Measurements from ENCODE around the gene VPS50.
A peak's percentile ranks its signal among the peaks of the same experiment; 100 is the strongest.
"Not testable (repeated sequence)": the region's sequence is repeated elsewhere in the genome, so short reads cannot be mapped to it uniquely, and the experiment has no call there.

Gene VPS50

DNA sequence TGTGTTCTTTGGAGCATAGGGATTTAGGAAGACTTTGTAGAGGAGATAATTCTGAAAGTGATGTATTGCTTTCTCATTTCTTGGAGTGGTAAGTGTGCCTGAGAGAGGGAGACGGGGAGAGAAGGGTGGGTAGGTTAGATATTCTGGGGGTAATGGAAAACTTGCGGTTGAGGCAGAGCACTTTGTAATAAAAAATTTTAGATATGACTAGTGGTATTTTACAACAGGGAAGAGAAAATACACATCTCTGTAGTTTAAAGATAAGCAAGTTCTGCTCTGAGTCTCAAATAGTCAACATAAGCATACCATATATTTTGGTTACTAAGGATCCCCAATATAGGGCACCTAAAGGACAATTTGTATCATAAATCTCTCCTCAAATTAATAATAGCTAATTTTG, 6.6 kb downstream of the VPS50 start:
- no peak for DNase-seq

DNA sequence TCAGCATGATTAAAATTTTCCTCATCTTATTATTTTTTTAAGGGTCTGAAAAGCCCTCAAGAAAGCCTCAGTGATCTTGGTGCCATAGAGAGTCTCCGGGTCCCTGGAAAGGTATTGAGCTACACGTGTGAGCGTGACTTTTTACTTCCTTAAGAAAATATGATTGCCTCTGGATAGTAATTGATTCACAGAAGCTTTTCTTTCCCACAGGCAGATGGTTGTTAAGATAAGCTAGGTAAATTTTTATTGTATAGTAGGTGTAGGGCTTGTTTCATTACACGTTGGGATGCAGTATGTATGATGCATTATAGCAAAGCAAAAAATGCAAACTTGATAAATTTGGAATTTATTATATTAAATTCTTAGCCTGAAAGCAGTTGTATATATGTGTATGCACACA, 7.7 kb downstream of the VPS50 start:
- DNase-seq: no peak

DNA sequence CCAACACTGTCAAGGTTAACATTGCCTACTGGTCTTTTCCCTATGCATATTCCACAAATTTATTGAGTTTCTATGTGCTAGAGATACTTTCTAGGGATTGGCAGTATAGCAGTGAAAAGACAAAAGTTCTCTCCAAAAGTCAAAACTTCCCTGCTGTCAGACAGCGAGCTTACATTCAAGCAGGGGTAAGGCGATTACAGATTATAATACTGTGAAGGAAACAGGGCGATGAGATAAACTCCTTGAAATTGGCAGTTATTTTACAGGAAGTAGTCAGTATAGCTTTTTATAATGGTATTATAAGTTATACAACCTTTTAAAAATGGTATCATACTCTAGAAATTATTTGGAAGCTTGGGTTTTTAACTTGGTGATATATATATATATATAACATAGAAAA, 9.9 kb downstream of the VPS50 start:
- no peak for DNase-seq

DNA sequence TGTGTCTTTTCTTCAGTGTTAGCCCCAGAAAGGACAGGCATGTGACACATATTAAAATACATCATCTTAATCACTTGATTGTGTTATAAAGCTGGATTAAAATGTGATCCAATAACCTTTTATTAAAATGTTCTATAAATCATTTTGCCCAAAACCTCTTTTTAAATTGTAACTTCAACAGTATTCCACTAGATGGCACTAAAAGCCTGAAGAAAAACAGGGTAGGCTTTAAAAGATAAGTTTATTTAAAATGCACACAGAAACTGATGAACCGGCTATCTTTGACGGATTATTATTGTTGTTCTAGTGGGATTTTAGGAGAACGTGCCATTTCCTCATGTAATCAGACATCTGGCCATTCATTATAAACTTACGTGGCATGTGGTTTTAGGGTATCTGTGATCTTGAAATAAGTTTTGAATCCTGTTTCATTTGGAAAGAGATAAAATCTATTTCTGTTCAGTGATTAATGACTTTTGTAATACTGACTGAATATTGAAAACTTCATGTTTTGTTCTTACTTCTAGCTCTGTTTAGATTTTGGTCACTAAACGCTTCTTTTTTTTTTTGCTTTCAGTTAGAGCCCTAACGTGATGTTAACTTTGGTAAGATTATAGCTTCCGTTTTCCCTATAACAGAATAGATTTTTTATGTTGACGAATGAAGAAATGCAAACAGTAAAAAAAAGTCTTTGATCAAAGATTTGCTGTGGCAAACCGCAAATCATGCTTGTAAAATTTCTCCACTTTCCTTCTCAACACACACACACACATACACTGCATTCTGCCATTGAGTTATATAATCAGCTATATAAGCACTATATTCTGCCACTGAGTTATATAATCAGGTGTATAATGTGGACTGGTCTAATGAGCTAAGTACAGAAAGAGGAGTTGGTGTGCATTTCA, 13.6 kb downstream of the VPS50 start:
- DNase-seq: peak; percentile 12 to 57

DNA sequence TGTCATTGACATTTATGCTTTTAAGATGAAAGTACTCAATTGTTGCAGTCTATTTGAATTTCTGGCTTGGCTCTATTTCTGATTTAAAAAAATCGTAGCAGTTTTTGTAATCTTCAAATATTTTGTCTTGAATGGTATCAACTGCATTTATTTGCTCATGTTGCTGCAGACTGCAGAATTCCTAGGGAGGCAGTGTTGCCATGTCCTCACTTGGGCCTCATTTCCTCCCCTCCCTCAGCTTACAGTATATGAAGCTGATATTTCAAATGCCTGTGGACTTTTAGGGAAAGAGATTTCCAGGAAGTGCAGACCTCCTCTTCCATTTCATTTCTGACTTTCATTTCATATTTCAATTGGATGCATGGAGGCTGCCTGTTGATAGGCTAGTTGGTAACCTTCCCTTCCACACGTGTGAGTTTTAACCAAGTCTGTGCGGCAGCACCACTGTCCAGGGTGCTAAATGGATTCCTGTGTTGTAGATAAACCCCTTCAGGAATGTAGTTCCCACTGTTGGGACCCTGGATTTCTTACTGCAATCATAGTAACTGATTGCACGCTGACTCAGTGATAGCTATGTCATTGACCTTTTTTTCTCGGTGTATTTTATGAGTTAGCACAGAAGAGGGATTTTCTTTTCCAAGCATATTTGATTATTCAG, 17.5 kb downstream of the VPS50 start:
- no peak for DNase-seq

DNA sequence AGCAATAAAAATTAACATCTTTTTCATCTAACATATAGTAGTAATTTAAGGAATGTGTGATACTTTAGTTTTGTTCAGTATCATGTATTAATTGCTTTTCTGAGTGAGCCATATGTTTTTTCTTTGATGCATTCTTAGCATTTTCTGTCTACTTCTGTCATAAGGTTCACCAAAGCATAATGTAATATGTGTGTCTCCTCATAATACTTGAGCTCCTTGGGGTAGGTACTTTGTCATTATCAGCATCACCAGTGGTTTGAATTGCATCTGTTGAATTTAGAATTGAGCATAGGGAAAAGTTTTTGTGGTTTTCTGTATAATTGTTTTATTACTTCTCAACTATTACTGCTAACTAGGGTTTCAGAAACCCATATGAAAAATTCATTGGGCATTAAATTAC, 26.5 kb downstream of the VPS50 start:
- DNase-seq: no peak

DNA sequence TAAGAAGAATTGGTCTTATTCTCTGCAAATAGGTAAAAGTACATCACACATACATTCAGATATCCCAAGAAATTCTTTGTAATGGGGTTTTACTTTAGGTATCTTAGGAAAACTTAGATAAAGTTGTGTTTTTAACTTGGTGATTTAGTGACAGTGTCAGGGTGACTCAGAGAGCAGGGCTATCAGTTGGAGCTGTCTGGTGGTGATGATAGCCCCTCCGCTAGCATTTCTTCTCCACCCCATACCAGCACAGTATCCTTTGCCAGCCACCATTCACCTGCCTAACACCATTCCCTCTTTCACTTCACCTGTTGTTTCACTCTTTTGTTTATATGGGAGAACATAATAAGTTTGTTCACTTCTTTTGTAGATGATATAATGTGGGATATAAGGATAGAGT, 30.4 kb downstream of the VPS50 start:
- no peak for DNase-seq

DNA sequence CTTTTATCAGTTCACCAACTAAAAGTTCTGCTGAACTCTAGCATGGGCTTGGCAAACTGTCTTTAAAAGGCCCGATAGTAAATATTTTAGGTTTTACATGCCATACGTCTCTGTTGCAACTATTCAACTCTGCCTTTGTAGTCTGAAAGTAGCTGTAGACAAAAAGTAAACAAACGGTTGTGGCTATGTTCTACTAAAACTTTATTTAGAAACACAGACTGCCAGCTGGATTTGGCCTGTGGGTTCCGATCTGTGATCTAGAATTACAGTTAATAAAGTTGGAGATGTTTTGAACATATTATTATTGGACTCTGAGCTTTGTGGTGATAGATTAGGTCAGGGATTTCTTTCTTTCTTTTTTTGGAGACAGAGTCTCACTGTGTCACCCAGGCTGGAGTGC, 33.1 kb downstream of the VPS50 start:
- no peak for DNase-seq

DNA sequence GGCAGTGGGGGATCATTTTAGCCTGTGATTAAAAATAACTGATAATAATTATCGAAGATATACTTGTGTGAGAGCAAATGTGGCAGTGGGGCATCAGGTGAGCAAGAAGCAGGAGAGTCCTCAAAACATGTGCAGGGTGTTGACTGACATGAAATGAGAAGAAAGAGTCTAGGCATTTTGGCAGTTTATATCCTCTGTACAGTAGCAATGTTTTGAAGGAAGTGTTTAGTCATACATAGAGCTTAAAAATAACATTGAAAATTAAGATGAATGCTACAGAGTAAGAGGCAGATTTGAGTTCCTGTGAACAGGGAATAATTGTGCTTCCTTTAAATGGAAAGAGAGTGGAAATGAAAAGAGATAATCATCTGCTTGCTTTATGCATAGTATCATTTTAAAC, 47.4 kb downstream of the VPS50 start:
- no peak for DNase-seq

DNA sequence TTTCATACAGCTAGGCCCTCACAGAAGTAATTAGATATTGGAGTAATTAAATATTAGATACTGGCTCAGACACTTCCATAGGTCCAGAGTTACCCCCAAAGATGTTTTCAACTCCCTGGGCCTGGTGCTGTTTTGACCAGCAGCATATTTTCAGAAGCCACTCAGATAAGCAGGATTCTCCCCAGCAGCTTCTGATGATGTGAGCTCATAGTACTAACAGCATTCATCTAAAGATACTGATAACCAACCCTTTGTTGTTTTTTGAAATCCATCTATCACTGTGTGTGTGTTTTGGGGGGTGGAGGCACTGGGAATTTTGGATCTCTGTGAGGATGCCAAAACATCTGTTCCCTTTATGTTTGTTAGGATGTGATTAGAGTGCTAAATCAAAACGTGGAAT, 52.7 kb downstream of the VPS50 start:
- no peak for DNase-seq

DNA sequence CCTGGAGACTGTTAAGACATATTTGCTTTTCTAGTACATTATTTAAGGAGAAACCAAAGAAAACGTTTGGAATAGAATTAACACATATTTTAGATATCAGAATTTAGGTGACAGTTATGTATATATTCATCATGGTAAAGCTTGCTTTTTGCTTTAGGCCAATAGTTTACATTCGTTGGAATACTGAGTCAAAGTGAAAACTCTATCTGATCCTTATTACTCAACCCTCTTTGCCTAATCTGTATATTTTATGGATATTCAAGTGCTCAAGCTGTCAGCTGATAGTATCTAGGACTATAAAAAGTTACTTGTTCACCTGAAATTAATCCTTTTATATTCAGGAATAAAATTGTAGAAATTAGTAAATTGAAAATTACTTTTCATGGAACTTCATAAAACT, 61.1 kb downstream of the VPS50 start:
- DNase-seq: no peak

DNA sequence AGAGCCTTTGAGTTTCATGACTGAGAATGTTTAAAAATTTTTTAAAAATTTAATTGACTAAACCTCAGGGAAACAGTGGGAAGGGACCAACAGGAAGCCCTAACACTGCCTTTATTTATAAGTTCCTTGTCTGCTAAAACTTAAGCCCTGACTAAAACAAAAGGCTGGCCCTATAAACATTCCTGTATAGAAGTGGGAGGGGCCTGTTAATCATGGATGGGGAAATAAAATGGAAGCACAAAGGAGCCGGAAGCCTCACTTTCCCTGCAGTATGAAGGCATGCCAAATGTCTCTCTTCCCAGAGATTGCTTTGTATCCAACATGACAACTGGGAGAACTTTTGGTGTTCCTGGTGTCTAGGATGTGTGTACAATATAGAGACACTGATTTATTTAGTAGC, 66.0 kb downstream of the VPS50 start:
- no peak for DNase-seq

DNA sequence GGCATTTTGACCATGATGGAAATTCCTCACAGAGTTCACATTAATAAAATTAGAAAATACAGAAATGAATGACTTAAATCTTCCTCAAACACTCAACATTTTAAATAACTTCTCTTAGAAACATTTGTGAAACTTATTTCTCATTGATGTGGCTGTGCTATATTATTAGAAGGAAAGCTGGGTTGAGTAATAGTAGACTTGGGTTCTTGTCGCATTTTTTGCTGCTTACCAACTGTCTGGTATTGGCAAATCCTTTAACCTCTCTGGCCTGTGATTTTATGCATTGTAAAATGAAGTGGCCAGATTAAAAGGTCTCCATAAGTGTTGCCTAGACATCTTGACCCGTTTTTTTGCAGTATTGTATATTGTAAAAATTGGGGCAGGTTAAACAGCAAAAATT, 66.5 kb downstream of the VPS50 start:
- no peak for DNase-seq

DNA sequence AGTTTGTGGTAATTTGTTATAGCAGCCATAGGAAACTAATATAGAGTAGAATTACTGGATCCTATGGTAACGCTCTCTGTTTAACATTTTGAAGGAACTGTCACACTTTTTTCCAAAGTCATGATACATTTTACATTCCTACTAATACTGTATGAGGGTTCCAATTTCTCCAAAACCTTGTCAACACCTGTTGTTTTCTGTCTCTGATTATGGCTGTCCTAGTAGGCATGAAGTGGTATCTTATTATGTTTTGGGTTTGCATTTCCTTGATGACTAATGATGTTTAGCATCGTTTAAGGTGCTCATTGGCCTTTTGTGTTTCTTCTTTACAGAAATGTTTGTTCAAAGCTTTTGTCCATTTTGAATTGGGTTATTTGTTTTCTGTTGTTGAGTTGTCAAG, 69.6 kb downstream of the VPS50 start:
- DNase-seq: no peak

DNA sequence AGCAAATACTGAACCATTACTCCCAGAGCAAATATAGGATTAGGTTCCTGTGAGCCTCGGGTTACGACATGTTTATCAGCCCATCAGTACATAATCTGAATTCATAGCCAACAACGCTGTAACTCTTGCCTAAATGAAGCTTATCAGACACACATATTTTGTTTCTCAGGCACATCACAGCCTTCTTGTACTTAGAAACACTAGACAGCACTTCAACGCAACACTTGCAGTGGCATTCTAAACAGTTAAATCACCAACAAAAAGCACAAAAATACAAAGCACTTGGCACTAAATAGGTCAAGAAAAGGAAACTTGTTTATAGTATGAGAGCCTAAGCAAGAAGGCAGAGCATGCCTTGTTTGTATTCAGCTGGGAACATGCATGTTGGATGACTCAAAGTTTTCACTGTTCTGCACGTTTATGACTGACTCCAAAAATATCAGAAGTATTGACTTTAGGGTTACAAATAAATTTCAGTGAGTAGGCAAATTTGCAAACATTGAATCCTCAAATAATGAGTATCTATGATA, 75.0 kb downstream of the VPS50 start:
- no peak for DNase-seq

DNA sequence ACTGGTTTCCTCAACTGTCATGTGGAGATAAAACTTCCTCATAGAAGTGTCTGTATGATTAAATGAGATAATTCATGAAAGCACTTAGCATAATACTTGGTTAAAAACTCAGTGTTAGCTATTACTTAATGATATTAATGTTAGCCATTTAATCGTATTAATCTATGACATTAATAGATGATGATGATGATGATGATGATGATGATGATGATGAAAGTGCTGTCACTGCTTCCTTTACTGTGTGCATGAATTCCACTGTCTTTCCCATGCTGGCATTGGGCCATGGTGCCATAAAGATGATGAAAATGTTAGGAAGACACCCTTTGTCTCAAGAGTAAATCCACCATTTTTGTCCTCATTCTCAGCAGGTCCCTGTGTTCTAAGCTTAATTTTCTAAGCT, 75.8 kb downstream of the VPS50 start:
- no peak for DNase-seq

DNA sequence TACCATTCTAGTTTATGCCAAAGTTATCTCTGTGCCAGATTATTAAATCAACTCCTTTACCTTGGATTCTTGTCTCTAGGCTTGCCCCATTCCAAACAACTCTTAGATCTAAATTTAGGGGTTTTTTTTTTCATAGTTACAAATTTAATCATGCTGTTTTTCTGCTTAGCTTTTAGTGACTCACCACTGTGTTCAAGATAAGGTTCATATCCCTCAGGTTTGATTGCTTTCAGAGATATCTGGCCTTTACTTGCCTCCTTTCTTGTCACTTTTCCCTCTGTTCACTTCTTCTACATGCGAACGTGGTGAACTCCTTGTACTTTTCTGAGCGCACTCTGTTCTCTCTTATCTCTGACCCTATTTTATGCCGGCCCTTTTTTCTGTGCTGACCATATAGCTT, 78.2 kb downstream of the VPS50 start:
- no peak for DNase-seq

DNA sequence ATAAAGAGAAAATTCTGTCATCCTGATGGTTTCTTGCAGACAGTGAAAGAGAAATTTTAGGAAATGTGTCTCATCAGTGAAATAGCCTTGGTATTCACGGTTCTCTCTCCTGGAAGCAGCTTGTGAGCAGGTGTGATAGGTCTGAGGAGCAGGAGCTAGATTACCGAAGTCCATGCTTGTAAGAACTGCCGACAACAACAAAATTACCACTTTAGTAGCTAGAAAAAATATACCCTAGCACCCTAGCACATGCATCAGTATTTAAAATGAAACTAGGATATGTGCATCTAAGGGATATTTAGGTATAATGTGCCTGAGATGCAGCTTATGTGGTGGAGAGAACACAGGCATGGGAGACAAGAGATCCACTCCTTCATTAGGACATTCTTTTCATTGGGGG, 82.3 kb downstream of the VPS50 start:
- DNase-seq: no peak

DNA sequence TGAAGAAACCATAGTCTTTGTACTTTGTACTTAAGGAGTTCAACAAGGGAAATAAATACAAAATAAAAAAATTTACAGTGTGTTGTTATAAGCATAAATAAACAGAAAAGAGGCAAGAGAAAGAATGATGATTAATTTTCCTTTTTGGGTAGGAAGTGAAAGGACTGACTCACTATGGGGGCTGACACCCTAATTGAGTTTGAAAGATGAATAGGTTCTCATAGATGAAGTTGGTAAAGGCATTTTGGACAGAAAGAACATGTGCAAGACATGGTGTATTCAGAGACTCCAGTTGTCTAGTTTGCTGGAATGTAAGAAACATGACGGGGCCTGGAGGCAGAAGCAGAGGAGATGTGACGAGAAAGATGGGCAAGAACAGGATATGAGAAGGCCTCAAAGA, 83.7 kb downstream of the VPS50 start:
- no peak for DNase-seq

DNA sequence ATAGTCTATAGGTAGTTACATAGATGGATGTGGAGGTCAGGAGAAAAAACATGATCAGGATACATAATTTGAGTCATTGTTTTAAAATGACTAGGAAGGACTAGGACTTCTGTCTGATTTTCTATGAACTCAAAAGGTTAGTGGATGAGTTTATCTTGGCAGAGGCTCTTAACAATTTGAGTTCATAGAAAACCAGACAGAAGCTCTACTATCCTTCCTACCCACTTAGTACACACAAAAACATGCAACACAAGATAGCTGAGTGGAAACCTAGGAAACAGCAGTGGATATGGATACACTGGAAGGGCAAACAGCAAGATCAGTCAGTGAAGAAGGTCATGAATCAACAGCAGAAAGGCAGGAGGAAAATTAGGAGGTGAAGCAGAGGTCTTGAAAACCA, 84.6 kb downstream of the VPS50 start:
- DNase-seq: no peak

DNA sequence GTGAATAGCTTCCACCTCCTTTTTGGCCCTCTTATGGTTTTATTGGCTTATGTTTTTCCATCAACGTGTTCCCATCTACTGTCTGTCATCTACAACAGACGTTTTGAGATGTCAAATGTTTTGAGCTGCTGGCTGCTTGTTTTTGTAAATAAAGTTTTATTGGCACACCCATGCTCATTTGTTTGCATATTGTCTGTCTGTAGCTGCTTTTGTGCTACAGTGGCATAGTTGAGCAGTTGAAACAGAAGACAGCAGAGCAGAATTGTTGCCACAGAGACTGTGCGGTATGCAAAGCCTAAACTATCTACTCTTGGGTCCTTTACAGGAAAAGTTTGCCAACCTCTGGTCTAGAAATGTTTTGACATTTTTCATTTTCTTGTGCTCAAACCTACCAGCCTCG, 88.7 kb downstream of the VPS50 start:
- no peak for DNase-seq

DNA sequence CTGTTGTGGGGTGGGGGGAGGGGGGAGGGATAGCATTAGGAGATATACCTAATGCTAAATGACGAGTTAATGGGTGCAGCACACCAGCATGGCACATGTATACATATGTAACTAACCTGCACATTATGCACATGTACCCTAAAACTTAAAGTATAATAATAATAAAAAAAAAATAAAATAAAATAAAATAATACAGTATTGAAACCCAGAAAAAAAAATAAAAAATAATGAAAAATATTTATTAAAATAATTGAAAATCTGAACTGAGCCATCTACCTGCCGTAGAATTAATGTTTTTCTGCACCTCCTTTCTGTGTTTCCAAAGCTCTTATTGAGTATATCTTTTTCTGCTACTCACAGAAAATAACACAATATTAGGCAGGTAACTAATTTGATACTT, 94.1 kb downstream of the VPS50 start:
- DNase-seq: not testable (repeated sequence)

DNA sequence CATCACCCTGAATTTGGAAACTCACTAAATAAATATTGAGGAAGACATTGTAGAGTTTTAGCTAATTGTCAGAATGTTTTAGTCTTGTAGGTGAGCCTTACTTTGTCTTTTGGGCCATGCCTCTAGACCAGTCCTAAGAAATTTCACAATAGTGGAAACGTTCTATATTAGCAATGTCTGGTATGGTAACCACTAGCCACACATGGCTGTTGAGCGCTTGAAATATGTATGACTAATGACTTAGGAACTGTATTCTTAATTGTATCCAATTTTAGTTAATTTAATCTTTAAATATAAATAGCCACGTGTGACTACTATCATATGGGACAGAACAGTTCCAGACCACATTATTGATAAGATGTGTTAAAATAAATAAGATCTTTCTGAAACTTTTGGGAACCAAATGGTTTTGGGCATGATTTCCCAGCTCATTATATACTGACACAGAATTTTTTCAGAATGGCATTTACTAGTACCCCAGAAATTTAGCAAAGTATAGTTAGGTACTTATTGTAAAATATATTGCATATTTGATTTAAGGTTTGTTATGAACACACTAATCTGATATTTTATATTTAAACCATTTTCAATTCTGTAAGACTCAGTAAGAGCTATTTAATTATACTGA, 95.0 kb downstream of the VPS50 start:
- DNase-seq: no peak

DNA sequence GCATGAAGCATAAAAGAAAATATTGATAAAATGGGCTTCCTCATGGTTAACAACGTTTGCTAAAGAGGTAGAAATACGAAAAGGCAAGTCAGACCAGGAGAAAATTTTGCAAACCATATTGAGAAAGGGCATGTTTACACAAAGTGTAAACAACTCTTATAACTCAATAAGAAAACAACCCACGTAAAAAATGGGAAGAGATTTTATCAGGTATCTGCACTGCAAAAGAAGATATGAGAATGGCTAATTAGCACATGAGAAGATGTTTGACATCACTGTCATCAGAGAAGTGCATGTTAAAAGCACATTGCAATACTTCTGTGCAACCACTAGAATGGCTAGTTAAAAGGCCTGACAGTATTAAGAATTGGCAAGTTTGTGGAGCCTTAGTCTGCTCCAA, 99.5 kb downstream of the VPS50 start:
- DNase-seq: no peak
